ENCODE results near the gene CLNS1A. TPM values are rescaled to one million over a fixed set of nuclear protein-coding genes. Genes with fewer than 3 reads are reported as not detected.

CLNS1A gene
- total RNA-seq, 1 donor from 2014 or later, result 149 TPM

- Mint-ChIP-seq H3K27me3 (no peaks in the 10 kb centered on the region), H3K4me3 (no peak overlapping the region), H3K27ac (no peak overlapping the region), H3K36me3 (peaks cover 32% of the 10 kb centered on the region), H3K9me3 (no peaks in the 10 kb centered on the region), H3K4me1 (ENCODE audit: unreplicated experiment) (no peaks in the 10 kb centered on the region)
- TF ChIP-seq CTCF (conservative IDR thresholded peaks at IDR 0.05), result no peak
- DNase-seq (ENCODE audit: extremely low spot score, unreplicated experiment), result no peak
Measured at GRCh38 chr11:77668760-77669159, 31.2 kb upstream of the CLNS1A start.

GRCh38 chr11:77665240-77665965 lies 27.8 kb upstream of the CLNS1A start:
- TF ChIP-seq CTCF (conservative IDR thresholded peaks at IDR 0.05), result no peak
- Mint-ChIP-seq H3K36me3 (peaks cover 21% of the 10 kb centered on the region), H3K4me3 (no peak overlapping the region), H3K27me3 (no peaks in the 10 kb centered on the region), H3K4me1 (ENCODE audit: unreplicated experiment) (no peaks in the 10 kb centered on the region), H3K27ac (no peak overlapping the region), H3K9me3 (no peaks in the 10 kb centered on the region)
- no peak for DNase-seq (ENCODE audit: extremely low spot score, unreplicated experiment)

DNA sequence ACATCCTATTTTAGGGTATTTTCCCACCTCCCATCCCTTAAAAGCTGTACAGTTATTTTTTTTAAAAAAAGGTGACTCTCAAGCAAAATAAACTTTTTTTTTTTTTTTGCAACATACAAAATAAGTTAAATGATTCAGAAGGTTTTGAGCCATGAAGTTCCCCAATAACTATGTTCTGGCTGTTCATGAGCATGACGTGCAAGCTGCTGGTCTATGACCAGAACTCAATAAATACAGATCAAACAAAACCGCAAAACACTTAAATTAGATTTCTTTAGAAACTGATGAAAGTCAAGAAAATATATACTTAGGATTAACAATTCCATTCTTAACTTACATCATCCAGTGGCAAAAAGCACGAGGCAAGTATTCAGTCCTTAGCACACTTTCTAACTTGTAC lies 24.1 kb upstream of the CLNS1A start:
- H3K4me3 Mint-ChIP-seq, result no peak overlapping the region
- H3K36me3 Mint-ChIP-seq, result no peaks in the 10 kb centered on the region

DNA sequence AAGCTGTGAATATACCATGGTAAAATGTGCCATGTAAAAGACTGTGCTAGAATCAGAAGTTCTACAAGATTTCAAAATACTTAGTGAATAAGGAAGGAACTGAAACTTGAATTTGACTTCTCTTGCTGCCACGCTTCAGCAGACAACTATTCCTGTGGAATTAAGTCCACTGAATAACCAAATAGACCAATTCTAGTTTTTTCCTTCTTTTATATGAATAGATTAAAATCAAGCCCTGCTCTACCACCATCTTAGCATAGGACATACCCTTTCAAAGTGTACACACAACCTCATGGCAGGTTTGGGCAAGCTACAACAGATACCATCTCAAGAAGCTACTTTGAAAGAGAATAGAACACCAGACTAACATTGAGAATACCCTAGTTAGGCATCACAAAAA lies 23.4 kb upstream of the CLNS1A start:
- TF ChIP-seq CTCF (conservative IDR thresholded peaks at IDR 0.05), result no peak
- H3K9me3 Mint-ChIP-seq, result no peaks in the 10 kb centered on the region
- DNase-seq (ENCODE audit: extremely low spot score, unreplicated experiment), result no peak
- H3K27me3 Mint-ChIP-seq, result no peaks in the 10 kb centered on the region
- no peak overlapping the region for H3K4me3 Mint-ChIP-seq
- no peaks in the 10 kb centered on the region for H3K36me3 Mint-ChIP-seq
- no peaks in the 10 kb centered on the region for H3K4me1 Mint-ChIP-seq (ENCODE audit: unreplicated experiment)
- H3K27ac Mint-ChIP-seq, result no peak overlapping the region

More for the DNA sequence above, 24.1 kb upstream of the CLNS1A start:
- TF ChIP-seq CTCF (conservative IDR thresholded peaks at IDR 0.05), result no peak
- Mint-ChIP-seq H3K27me3 (no peaks in the 10 kb centered on the region), H3K4me1 (ENCODE audit: unreplicated experiment) (no peaks in the 10 kb centered on the region), H3K9me3 (no peaks in the 10 kb centered on the region), H3K27ac (no peak overlapping the region)
- no peak for DNase-seq (ENCODE audit: extremely low spot score, unreplicated experiment)

- Mint-ChIP-seq H3K9me3 (no peaks in the 10 kb centered on the region), H3K36me3 (no peaks in the 10 kb centered on the region), H3K4me1 (ENCODE audit: unreplicated experiment) (no peaks in the 10 kb centered on the region), H3K27me3 (no peaks in the 10 kb centered on the region), H3K27ac (no peak overlapping the region), H3K4me3 (no peak overlapping the region)
- no peak for DNase-seq (ENCODE audit: extremely low spot score, unreplicated experiment)
- TF ChIP-seq CTCF (conservative IDR thresholded peaks at IDR 0.05), result no peak
Measured at GRCh38 chr11:77658213-77659013, 20.8 kb upstream of the CLNS1A start.

Data from type B pancreatic cell (in vitro differentiated cells).